Suprapubic skin (tissue), 4 donors: ENCODE results near the gene CHRM2.

ENCODE experiments used
- POLR2A ChIP-seq, 2 donors: fragments of 450-650 bp; IDR thresholded peaks; one replicate each; pipeline ENCODE4 v1.6.1; 2017; ENCODE audit warnings: antibody characterized with exemption in 2 of 2, mild to moderate bottlenecking in 2 of 2, moderate library complexity in 2 of 2
- POLR2AphosphoS5 ChIP-seq, 3 donors: sonication (generic); formaldehyde crosslinking; IDR thresholded peaks; one replicate each; pipeline ENCODE4 v1.6.1; 2017; ENCODE audit warnings: antibody characterized with exemption in 3 of 3

- TF ChIP-seq POLR2A (IDR thresholded peaks at IDR 0.05): no peak
- no peak for TF ChIP-seq POLR2AphosphoS5 (IDR thresholded peaks at IDR 0.05)
These were observed 16.0 kb downstream of the CHRM2 start for GRCh38 chr7:136884492-136884891.
